Activated naive CD8-positive, alpha-beta T cell treated with anti-CD3 and anti-CD28 coated beads, Interleukin-2, amount 50 U/mL, for 16 hours (primary cell): ENCODE results near the gene PPP1R26.

ENCODE experiments used
- DNase-seq: peaks from one replicate; pipeline ENCODE4 v3.0.0-alpha.2; 2020; ENCODE audit warnings: low read depth, low spot score

The PPP1R26 gene

DNA sequence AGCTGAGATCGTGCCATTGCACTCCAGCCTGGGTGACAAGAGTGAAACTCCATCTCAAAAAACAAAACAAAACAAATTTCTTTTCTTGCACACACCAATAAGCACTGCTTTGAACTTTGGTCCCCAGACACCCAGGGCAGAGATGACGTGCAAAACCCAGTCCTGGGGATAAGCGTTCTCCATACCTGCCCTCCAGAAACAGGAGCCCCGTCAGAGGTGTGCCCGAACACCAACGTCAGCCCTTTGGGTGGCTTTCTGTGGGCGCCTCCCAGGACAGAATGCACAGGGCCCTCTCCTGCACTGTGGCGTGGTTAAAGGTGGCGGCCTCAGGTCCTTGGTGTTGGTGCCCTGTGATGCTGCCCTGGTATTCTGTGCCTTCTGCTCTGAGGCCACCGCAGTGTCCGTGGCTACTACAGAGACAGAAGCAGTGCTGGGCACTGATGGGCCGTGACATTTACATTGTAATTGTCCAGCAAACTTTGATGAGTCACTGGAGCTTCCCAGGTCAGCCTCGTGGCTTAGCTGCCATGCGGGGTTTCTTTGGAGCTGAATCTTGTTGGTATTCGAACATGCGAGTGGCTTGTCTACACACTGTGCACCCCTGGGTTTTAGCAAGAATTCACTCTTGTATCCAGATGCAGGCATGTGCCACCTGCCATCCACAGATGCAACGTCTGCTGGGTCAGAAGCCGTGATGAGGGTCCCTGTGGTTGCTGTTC, 9.8 kb downstream of the PPP1R26 start:
- DNase-seq = no peak

DNA sequence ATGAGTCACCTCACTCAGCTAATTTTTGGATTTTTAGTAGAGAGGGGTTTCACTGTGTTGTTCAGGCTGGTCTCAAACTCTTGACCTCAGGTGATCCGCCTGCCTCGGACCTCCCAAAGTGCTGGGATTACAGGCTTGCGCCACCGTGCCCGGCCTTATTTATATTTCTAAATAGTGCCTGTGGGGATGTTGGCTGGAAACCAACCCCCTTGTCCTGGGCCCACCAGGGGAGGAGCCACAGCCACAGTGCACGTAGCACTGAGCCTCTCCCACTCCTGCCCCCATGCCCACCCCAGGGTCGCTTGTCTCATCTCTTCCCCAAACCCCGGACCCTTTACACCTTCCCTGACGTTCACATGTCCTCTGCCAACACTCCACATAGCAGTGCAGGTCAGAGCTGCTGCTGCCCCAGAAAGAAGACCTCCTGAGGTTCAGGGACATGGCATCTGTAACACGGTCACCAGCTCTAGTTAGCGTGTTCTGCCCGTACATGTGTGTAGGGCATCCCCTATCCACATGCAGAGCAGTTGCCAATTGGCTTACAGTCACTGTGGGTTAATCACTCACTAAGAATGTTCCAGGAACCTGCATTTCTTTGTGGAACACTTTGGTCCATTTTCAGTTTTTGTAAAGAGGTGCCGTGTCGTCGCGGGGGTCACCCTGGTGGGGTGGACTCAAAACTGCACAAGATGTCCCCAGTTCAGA, 10.7 kb downstream of the PPP1R26 start:
- no peak for DNase-seq

DNA sequence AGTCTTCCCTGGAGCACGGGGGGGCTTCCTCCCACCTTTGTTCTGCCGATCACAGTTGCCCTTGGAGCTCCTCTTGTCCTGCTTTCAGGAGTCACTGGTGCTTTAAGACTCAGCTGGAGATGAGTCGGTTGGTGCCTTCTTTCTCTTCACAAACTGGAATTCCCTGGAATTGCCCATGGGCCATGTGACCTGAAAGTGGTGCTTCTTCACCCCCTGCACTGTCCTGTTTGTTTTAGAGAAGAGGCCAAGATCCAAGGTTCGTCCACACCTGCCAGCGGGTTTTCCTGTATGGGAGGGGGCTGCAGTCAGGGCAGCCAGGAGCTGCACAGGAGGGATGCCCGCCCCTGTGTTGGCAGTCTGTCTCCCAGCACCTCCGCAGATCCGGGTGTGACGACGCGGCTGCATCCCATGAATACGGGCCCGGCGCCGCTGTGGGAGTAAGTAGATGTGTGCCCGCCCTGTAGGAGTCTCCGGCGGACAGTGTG, 11.4 kb downstream of the PPP1R26 start:
- no peak for DNase-seq

DNA sequence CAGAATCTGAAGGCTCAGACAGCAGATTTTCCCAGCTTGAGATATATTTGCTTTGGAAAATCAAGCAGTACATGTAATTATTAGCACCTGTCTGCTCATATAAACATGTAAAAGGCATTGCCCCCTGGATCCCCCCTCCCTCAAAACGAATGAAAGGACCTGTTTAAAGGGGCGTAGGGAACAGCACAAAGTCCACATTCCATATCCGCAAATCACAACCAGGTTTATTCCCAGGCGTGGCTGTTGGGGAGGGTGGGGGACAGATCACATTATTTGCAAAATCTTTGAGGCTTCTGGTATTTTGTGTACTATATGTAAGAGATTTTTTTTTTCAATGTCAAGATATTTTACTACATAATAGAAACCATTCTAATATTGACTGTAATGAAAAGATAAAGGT, 12.2 kb downstream of the PPP1R26 start:
- DNase-seq = no peak

DNA sequence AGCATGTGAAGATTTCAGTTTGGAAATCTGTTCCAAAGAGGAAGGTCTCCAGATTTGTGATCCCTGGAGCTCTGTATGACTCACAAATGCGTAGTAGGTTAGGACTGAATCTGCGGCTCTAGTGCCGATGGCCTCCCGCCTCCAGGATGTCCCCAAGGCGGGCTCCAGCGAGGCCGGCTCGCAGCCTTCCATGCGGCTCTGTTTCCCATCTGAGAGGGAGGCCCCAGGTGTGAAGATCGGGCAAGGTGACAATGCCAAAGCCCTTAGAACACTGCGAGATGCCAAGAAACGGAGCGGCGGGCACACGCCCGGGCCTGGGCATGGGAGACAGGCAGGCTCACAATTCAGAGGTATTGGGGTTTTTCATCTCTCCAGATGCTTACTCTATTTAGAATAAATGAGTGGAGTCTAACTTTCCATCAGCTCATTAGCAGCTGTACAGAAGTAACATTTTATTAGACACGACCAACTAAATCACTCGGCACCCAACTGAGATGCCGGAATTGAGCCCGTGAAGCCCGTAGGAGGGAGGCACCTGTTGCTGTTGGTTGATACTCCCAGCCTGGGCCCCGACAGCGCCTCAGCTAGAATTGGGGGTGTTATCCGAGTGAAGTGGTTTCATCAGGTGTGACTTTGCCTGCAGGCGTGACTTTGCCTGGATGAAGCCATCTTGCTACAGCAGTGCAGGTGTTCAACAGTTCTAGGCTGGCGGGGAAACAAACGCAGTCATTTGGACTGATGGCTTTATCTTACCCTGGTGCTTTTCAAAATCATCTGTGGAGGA, 13.5 kb downstream of the PPP1R26 start:
- no peak for DNase-seq

DNA sequence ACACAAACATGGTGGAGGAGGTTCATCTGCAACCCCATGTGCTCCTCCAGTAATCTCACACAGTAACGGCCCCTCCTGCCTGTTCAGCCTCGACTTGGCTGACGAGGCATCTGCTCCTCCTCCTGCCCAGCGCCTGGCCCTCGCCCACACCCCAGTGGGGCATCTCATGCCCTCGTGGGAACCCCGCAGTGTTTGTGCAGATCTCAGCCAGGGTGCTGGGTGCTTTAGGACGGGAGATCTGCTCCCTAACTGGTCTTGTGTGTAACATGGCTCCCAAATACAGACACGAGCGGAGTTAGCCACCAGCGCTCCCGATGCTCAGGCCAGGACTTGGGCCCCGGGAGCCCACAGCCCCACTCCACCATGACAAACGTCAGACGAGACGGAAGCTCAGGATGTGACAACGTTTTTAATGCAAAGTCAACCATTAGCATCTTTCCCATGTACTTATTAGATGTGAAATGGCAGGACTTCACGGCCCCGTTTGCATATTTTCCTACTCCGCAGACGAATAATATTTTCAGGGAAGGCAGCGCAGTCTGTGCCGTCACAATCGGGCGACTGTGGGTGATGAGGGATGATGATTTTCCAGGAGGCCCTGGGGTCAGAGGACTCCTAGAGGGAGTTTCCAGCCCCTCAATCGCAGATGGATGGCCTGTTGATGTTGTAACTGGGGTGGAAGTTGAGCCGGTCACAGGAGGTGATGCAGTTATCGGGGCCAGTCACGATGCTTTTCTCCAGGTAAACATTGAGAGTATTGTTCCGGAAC, 15.4 kb downstream of the PPP1R26 start:
- no peak for DNase-seq

DNA sequence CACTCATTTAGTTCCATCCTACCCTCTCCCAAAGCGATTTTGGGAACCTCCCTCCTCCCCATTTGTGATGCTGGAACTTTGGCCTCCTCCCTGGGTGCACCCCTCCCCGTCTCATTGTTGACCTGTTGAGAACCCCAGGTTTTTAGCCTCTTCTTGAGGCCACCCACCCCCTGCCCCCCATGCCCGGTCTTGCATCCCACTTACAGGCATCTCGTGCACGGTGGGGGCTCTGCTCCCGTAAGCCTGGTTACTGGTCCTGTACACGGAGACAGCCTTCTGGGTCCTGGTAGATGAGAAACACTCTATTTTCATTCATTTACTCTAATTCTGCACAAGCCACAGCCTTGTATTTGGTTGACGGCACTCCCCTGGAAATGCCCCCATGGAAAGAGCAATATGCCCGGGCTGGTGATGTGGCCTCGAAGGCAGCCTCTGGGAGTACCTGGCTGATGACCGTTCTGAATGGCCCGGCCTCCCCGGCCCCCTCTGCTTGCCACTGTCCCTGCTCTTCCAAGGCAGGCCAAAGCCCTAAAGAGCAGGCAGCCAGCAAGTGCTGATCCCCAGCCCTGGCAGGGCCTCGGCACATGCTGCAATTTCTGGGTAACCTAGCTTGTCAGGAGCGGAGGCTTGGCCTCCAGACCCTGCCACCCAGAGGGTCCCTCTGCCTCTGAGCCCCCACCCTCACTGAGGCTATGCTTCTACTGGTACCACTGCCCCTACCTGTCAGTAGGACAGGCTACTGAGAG, 19.0 kb downstream of the PPP1R26 start:
- no peak for DNase-seq

DNA sequence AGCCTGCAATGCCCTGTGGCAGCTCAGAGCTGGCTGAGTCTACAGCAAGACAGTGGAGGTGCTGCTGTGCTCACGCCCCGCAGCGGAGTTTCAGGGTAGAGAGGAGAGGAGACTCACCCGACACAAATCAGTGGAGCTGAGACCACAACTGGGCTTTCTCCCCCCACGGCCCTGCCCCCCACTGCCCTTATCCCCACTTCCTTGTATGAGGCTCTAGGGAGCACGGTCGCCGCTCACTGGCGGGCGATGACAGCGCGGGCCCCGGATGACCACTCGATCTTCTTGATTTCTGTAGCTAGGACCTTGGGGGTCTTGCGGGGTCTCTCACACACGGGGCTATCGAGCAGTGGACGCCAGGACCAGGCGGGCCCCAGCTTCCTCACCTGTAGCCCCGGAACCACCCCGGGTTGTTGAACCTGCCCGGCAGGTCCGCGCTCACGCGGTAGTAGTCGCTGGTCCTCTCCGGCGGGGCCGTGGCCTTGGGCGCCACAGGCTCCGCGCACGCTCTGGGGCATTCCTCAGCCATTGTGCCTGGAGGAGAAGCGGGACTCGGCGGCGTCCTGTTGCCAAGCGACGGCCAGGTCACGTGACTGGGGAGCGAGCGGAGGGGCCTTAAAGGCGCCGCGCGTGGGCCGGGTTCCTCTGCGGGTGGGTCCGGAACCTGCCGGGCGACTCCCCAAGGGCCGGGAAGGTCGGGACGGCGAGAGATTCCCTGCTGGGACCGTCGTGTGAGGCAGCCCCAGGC, 19.9 kb downstream of the PPP1R26 start:
- DNase-seq = peak; percentile 76

DNA sequence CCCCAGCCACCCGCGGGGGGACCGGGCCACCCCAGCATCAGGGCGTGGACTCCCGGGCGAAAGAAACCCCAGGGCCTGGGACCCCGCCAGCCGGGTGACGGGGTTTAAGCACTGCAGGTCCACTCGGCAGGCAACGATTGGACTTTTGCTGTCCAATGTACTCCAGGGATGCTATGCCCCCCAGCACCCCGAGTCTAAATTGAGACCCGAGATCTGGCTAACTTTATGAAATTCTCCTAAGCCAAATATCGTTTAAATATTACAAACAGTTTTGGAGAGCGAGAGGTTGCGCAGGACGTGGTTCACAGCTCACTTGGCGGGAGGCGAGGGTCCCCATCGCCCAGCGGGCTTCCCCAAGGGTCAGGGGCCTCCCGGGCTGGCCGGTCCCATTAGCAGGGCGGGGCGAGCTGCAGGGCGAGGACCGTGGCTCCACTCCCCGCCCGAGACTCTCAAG, 20.5 kb downstream of the PPP1R26 start:
- no peak for DNase-seq

DNA sequence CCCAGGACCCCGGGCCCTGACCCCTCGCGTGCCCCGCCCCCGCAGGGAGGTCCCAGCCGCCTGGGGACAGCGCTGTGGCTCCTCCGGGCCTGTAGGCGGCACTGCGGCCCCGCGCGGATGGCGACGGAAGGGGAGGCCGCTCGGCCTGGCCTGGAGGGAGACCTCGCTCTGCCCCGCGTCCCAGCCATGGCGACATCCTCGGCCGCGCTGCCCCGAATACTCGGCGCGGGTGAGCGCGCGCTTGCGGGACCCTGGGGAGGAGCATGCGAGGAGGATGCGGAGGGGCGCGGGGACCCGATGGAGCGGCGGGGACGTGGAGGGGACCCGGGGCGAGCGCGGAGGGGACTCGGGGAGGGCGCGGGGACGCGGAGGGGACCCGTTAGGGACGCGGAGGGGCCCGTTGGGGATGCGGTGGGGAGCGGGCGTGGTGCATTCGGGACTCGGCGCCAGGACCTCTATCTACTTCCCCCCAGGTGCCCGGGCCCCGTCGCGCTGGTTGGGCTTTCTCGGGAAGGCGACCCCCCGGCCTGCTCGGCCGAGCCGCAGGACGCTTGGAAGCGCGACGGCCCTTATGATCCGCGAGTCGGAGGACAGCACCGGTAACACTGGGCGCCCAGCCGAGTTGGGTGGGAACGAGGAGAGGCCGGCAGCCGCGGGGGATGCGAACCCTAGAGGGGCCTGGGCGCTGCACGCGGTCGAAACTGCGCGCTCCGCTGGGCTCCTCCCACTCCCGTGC, 21.1 kb downstream of the PPP1R26 start, which contains the start of gene MRPS2:
TSS of gene MRPS2 (plus strand) at position 158 of the 736 bp plus-strand sequence. CDS start at position 187, 29 bp downstream.
- DNase-seq = peak; percentile 70

DNA sequence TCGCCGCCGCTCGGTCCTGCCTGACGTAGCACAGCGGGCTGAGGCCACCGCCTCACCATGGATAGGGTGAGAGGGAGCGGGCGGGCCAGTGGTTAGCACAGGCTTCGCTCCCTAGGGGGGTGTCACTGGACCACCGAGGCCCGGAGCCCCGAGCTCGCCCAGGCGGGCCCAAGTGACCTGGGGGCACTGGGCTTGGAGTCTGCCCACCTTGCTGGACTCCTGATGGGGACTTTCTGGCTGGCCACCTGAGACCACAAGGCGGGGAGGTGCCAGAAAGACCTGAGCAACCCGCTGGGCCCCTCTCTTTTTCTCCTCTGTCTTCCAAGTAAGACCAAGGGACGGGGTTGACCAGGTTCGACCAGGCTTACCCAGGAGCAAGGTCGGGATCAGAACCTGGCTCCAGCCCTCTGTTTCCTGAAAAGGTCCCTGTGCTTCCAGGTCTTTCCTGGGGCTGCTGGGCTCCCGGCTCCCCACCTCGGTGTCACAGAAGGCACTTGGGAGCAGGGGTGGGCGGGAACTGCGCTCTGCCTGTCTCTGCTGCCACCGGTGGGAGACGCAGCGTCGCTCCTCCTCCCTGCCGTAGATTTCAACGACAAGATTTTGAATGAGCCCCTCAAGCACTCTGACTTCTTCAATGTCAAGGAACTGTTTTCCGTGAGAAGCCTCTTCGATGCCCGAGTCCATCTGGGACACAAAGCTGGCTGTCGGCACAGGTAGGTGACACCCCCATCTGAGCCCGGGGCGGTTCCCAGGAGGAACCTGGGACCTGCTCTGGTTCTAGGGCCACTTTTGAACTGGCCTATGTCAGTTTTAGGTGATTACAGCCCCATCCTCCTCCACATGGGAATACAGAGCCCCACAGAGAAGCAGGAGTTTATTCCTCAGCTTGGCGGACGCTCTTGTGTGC, 21.9 kb downstream of the PPP1R26 start:
- DNase-seq = no peak

DNA sequence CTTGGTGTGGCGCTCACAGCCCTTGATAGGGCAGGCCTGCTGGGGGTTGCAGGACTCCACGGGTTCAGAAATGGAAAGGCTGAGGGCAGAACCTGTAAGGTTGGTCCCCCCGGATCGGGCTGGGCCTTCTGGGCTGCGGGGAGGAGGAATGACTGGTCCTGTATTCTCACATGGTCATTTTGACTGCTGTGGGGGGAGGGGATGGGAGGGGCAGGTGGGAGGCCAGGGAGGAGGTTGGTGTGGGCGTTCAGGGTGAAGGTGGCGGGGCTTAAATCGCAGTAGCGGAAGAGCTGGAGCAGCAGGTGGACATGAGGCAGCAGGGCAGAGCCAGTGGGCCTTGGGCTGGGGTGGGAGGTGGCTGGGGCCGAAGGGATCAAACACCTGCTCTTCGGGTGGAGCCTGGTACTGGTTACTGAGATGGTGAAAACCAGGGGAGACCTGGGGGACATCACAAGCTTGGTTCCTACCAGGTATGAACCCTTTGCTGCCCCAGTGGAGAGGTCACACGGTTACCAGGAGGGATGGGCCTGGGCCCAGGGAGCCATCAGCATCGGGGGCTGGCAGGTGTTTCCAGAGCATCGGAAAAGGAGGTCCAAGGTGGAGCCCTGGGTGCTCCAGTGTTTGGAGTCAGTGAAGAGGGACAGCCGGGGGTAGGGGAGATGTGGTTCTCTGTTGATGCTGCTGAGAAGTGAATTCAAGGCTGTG, 22.7 kb downstream of the PPP1R26 start:
- DNase-seq = no peak

DNA sequence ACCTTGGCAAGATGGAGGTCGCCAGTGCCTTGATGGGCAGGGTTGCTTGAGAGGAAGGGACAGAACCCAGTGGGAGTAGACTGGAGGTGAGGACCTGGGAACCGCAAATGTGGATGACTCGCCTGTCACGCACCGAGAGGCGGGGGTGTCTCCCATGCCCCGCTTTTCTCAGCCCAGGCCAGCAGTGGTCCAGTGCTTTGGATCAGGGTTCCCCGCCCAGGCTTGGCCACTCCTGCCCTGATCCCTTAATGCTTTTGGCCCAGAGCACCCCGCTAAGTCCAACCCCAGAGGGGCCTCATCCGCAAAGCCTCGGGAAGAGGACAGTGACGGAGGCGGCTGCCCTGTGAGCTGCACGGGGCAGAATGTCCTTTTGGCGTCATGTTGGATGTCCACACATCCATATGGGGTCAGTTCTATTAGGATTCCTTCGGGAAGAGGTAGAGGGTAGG, 23.3 kb downstream of the PPP1R26 start:
- no peak for DNase-seq

DNA sequence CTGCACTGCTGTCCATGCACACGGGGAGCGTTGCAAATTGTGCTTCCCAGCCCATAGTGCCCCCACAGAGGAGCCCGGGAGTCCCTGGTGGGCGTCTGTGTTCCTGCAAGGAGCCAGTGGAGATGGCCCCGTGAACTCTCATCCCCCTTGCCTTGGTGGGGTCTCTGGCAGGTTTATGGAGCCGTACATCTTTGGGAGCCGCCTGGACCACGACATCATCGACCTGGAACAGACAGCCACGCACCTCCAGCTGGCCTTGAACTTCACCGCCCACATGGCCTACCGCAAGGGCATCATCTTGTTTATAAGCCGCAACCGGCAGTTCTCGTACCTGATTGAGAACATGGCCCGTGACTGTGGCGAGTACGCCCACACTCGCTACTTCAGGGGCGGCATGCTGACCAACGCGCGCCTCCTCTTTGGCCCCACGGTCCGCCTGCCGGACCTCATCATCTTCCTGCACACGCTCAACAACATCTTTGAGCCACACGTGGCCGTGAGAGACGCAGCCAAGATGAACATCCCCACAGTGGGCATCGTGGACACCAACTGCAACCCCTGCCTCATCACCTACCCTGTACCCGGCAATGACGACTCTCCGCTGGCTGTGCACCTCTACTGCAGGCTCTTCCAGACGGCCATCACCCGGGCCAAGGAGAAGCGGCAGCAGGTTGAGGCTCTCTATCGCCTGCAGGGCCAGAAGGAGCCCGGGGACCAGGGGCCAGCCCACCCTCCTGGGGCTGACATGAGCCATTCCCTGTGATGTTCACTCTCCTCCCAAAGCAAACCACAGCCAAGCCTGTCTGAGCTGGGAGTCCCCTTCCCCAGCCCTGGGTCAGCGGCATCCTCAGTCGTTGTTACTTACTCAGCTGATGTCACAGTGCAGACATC, 24.0 kb downstream of the PPP1R26 start:
- no peak for DNase-seq

DNA sequence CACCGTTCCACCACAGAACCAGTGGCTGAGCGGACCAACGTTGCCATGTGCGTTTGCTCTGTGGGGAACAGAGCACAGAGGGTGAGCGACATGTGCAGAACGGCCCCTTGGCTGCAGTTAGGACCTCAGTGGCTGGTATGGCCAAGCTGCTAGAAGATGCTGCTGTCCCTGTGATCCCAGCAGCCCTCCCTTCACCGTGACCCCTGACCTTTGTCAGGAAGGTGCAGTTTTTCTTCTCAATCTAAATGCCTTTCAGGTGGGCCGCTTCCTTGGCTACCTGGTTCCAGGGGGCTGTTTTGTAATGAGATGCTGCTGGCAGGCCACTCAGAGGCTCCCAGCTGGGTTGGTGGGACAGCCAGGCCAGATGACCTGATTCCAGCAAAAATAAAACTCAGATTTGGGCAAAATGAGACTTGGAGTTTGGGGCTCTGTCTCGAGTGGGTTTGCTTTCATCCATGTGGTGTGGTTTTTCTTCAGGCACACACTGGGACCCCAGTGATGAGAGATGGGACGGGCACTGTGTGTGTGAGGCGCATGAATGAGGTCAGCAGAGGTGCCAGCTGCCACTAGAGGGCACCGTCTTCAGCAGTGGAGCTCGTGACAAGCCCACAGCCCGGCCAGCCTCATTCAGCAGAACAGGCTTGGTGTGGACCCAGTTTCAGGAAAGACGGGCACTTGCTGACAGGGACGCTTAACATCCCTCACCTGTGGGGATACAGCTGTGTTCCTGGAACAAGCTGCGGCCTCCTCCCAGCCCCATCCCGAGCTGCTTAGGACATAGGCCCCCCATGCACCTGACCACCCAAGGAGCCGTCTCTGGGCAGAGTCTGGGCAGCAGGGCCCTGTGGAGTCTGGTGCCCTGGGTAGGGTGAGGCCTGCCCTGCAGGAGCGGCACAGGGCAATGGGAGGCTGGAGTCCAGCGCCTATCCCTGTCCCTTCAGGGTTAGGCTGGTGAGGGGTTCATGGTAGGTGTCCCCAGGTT, 25.0 kb downstream of the PPP1R26 start:
- no peak for DNase-seq
